ENCODE measurements around the gene KDM3B. TPM values are rescaled to one million over a fixed set of nuclear protein-coding genes. Genes with fewer than 3 reads are reported as not detected.
A peak's percentile ranks its signal among the peaks of the same experiment; 100 is the strongest.

Gene KDM3B
- total and polyA plus RNA-seq, 9 of the 15 experiments (the other 6 are each of a cell fraction or from before 2014, with no cell fraction given) = 13.8 to 62.8 (median 41.9) TPM

DNA sequence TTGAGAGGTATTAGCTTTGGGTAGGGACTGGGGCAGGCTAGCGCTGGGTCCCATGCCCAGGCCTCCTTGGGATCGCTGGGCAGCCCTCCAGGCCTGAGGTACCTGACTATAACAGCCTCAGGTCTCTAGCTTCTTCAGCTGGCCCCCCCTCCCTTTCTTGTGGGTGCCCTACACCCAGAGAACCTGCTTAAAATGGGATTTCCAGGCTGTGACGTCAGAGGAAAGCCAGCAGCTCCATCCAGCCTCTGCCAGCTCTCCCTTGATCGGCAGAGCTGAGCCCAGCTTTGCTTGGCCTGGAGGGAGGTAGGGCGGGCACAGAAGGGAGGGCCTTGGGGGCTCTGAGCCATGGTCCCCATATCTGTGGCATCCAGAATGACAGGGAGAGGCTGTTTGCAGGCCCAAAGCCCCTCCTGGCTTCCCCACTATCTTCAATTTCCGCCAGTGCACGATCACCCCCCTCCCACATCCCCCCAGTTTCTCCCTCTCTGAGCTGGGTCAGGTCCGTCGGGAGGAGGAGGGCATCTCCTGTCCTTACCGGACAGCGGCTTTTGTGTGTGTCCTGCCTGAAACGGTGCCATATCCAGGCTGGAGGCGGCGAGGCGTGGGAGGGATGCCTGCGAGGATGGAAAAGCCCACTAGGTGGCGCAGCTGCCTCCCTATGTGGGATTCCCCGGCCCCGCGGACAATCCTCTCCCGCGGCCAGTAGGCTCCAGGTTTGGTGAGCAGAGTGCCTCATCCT is 97.2 kb downstream of the KDM3B start (continued):
- TF ChIP-seq MIER1 (IDR thresholded peaks at IDR 0.05; ENCODE audit: low read depth) (no peak), RCOR1 (IDR thresholded peaks at IDR 0.05; ENCODE audit: borderline replicate concordance in 1 of 2, low read depth in 2 of 2, low read length in 2 of 2) (peak in 1 of 2 experiments; percentile 82; a peak in 2 of 4 replicates), JUN (IDR thresholded peaks at IDR 0.05; ENCODE audit: borderline replicate concordance, low read depth, low read length) (peak; percentile 39; the same call in 1 of the 2 replicates), JUN (CRISPR knock-in tag; IDR thresholded peaks at IDR 0.05; ENCODE audit: borderline replicate concordance) (no peak), KAT2B (IDR thresholded peaks at IDR 0.05; ENCODE audit: low read depth, low read length) (peak; percentile 16), SRSF7 (optimal IDR thresholded peaks at IDR 0.05; ENCODE audit: low read depth, low read length) (no peak), SOX6 (IDR thresholded peaks at IDR 0.05) (peak; percentile 45), NR2C1 (IDR thresholded peaks at IDR 0.05) (no peak), NR2C1 (tag; IDR thresholded peaks at IDR 0.05) (no peak), DMBX1 (CRISPR knock-in tag; IDR thresholded peaks at IDR 0.05; ENCODE audit: borderline replicate concordance) (no peak), ZNF184 (CRISPR knock-in tag; IDR thresholded peaks at IDR 0.05) (no peak), SRF (CRISPR knock-in tag; IDR thresholded peaks at IDR 0.05) (peak in 1 of 2 experiments; percentile 58; a peak in 1 of 4 replicates), CBX2 (IDR thresholded peaks at IDR 0.05; ENCODE audit: insufficient read depth, low read length, poor library complexity, severe bottlenecking) (no peak), CBFA2T2 (conservative IDR thresholded peaks at IDR 0.05) (no peak), ZNF143 (CRISPR knock-in tag; IDR thresholded peaks at IDR 0.05) (no peak)
- TF ChIP-seq, protein P1, sequence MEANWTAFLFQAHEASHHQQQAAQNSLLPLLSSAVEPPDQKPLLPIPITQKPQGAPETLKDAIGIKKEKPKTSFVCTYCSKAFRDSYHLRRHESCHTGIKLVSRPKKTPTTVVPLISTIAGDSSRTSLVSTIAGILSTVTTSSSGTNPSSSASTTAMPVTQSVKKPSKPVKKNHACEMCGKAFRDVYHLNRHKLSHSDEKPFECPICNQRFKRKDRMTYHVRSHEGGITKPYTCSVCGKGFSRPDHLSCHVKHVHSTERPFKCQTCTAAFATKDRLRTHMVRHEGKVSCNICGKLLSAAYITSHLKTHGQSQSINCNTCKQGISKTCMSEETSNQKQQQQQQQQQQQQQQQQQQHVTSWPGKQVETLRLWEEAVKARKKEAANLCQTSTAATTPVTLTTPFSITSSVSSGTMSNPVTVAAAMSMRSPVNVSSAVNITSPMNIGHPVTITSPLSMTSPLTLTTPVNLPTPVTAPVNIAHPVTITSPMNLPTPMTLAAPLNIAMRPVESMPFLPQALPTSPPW (CRISPR knock-in tag; IDR thresholded peaks at IDR 0.05) = 0 out of 2 replicates have a peak, but pooled peaks have one; percentile 29
- TF ChIP-seq, protein P2, sequence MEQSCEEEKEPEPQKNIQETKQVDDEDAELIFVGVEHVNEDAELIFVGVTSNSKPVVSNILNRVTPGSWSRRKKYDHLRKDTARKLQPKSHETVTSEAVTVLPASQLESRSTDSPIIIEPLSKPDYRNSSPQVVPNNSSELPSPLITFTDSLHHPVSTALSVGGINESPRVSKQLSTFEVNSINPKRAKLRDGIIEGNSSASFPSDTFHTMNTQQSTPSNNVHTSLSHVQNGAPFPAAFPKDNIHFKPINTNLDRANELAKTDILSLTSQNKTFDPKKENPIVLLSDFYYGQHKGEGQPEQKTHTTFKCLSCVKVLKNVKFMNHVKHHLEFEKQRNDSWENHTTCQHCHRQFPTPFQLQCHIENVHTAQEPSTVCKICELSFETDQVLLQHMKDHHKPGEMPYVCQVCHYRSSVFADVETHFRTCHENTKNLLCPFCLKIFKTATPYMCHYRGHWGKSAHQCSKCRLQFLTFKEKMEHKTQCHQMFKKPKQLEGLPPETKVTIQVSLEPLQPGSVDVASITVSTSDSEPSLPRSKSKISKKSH (CRISPR knock-in tag; IDR thresholded peaks at IDR 0.05) = no peak
- TF ChIP-seq, protein P3, sequence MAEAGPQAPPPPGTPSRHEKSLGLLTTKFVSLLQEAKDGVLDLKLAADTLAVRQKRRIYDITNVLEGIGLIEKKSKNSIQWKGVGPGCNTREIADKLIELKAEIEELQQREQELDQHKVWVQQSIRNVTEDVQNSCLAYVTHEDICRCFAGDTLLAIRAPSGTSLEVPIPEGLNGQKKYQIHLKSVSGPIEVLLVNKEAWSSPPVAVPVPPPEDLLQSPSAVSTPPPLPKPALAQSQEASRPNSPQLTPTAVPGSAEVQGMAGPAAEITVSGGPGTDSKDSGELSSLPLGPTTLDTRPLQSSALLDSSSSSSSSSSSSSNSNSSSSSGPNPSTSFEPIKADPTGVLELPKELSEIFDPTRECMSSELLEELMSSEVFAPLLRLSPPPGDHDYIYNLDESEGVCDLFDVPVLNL (CRISPR knock-in tag; IDR thresholded peaks at IDR 0.05; ENCODE audit: low read depth) = no peak
